Suppressor macrophage treated with lipopolysaccharide for 4 hours (primary cell): ENCODE results near the gene PLXNC1.
"Not testable (repeated sequence)": the region's sequence is repeated elsewhere in the genome, so short reads cannot be mapped to it uniquely, and the experiment has no call there.

ENCODE experiments used
- DNase-seq: peaks from one replicate; pipeline ENCODE4 v3.0.0-alpha.2; 2020

The PLXNC1 gene

DNA sequence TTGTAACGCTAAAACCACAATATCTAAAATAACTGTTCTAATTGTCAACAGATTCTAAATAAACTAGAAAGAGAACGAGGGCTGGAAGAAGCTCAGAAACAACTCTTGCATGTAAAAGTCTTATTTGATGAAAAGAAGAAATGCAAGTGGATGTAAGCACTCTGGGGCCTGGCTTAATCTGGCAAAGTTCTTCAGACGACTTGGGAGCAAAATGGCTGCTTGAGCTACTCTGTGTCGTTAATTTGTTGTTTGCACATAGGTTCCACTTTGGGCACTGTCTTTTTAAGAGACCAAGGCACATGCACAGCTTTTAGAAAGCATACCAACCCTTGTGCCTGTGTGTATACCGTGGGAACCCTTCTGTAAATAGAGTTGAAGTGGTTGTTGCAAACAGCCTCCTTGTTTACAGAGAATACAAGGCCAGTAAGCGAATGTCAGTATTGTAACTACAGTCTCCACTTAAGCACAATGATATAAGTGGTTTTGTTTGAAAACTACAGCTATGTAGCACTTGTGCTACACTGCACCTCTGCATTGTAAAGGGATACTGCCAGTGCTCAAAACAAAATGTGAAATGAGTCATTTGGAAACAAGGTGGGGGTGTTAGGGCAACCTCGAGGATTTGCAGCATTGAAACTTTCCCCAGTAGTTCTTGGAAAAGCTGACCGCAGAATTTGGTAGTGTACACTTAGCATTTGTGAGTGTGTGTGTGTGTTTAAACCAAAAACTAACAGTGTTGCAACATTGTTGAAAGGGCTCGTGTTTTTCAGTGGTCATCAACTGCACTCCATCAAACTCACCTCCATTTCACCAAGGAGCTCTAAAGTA, 157.0 kb downstream of the PLXNC1 start:
- DNase-seq: no peak

DNA sequence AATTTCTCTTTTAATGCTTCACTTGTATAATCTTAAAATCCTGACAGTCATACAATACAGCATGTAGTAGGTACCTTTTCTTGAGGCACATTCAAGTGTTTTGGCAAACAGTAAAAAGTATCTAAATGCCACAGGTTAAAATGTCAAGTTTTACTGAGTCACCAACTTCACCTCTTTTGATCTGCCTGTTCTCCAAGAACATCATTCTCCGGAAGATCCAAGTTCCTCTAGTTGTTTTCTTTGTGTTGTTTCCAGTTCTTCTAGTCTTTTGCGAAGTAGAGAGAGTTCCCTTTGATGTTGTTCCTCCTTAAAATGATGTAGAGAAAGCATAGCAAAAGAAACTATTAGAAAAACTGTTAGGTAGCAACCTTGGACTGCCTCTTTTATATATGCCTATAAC, 160.2 kb downstream of the PLXNC1 start:
- no peak for DNase-seq

DNA sequence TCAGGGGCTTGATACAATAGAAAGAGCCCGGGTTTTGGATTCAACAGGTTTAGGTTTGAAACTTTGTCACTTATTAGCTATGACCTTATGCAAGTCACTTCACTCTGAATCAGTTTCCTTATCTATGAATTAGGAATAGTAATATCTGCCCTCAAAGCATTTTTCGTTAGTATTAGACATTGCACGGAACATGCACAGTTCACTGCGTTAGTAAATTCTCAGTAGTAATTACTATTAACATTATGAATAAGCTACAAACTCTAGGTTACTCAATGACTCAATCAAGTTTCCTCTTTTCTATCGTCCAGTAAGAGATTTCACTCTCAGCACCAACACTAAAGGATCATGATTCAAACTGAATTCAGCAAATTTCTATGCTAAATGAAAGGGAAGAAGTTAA, 161.0 kb downstream of the PLXNC1 start:
- DNase-seq: peak; percentile 27

DNA sequence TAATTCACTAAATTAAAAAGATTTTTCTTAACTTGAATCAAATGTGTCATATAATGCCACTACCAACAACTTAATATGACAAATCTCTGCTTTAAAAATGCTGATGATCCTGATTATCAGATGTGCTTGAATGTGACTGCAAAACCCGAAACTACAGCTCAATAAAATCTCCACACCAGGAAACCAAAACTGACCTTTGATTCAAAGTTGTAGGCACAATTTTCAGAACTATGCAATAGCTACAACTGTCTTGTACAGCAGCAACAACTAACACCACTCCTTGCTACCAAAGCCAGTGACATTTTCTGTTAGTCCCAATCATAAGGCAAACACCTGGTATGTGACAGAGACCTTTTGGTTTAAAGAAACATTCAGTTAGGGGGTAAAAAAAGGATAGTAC, 164.0 kb downstream of the PLXNC1 start:
- no peak for DNase-seq

DNA sequence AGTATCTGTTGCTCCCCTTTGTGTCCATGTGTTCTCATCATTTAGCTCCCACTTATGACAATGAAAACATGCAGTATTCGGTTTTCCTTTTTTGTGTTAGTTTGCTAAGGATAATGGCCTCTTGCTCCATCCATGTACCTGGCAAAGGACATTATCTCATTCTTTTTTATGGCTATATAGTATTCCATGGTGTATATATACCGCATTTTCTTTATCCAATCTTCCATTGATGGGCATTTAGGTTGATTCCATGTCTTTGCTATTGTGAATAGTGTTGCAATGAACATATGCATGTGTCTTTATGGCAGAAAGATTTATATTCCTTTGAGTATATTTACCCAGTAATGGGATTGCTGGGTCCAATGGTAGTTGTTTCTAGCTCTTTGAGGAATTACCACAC, 168.2 kb downstream of the PLXNC1 start:
- not testable (repeated sequence) for DNase-seq

DNA sequence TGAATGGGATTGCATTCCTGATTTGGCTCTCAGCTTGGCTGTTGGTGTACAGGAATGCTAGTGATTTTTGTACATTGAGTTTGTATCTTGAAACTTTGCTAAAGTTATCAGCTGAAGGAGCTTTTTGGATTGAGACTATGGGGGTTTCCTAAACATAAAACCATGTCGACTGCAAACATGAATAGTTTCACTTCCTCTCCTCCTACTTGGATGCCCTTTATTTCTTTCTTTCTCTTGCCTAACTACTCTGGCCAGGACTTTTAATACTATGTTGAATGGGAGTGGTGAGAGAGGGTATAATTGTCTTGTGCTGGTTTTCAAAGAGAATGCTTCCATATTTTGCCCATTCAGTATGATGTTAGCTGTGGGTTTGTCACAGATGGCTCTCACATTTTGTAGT, 169.8 kb downstream of the PLXNC1 start:
- DNase-seq: peak; percentile 69

DNA sequence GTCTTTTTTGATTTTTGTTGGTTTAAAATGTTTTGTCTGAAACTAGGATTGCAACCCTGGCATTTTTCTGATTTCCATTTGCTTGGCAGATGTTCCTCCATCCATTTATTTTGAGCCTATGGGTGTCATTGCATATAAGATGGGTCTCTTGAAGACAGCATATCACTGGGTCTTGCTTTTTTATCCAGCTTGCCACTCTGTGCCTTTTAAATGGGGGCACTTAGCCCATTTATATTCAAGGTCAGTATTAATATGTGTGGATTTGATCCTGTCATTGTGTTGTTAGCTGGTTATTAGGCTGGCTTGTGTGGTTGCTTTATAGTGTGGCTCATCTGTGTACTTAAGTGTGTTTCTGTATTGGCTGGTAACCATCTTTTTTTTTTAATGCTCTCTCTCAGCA, 171.7 kb downstream of the PLXNC1 start:
- DNase-seq: no peak

DNA sequence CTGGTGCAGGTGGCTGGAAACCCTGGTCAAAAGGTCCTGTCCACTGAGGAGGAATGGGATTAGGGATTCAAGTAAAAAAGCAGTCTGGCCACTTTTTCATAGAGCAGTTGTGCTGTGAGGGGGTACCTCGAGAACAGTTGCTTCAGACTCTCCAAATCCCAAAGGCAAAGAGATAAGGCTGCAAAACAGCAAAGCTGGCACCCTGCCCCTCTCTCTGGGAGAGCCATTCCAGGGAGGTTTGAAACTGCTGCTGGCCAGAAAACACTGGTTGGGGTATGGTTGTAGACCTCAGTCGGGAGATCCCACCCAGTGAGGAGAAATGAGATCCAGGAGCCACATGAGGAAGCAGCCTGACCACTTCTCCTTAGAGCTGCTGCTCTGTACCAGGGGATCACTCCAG, 174.0 kb downstream of the PLXNC1 start:
- DNase-seq: no peak

DNA sequence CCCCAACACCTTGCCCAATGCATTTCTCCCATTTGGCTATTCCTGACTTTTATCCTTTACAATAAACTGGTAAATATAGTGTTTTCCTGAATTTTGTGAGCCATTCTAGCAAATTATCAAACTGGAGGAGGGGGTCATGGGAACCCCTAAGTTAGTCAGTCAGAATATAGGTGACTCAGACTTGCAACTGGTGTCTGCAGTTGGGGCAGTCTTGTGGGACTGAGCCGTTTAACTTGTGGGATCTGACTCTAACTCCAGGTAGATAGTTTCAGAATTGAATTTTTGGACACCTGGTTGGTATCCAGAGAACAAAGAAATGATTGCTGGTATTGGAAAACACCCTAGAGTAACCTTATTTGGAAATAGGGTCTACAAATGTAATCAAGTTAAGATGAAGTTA, 177.9 kb downstream of the PLXNC1 start:
- DNase-seq: no peak

DNA sequence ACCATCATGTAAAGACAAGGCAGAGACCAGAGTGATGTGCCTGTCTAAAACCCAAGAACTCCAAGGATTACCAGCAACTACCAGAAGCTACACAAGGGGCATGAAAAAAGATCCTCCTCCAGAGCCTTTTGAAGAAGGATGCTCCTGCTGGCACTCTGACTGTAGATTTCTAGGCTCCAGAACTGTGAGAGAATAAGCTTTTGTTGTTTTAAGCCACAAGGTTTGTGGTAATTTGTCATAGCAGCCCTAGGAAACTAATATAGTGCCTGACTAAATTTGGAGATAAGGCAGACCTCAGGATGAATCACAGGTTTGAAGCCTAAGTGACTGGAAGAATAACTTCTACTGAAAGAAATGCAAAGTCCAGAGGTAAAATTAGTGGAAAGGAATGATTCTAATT, 178.3 kb downstream of the PLXNC1 start:
- DNase-seq: no peak

DNA sequence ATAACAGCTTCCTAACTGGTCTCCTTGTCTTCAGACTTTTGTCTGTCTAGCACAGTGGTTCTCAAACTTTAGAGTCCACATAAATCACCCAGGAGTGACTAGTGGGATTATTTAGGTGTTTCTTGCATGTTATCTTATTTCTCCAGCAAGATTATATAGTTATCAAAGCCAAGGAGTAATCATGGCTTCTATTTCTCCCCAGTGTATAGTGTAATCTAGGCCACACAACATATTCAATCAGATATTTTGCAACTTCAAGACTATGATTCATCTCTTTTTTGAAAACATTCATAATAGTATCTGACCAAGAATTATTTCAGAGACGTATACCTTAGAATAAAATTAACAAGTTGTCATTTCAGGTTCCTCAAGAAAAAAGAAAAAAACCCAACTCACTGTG, 179.4 kb downstream of the PLXNC1 start:
- DNase-seq: no peak

DNA sequence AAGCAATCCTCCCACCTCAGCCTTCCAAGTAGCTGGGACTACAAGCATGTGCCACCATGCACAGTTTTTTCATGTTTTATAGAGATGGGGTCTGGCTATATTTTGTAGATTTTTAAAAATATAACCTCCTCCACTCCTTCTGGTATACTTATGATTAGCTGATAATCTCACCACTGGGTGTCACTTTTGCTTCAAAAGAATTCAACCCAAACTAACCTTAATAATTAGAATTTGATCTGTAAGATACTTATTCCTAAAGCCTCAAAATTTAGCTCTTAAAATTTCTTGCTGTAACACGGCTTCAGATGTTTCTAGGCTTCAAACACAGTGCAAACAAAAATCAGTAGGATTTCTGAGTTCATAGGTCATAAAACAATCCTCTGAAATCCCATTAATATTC, 181.0 kb downstream of the PLXNC1 start:
- no peak for DNase-seq

DNA sequence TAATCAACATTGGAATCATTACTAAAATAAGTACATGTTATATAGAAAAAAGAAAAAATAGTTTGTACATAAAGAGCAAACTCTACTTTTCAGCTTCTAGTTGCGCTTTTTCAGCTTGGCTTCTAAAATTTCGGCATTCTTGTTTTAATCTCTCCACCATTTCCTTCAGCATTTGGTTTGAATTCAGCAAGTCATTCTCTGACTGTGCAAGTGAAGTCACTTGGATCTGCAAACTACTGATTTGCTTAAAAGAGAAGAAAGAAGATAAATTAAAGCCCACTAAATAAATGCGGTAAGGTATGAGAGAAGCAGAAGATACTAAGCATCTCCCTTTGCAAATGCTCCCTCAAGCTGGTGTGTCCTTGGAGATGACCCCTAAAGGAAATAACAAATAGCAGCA, 185.0 kb downstream of the PLXNC1 start:
- DNase-seq: no peak

DNA sequence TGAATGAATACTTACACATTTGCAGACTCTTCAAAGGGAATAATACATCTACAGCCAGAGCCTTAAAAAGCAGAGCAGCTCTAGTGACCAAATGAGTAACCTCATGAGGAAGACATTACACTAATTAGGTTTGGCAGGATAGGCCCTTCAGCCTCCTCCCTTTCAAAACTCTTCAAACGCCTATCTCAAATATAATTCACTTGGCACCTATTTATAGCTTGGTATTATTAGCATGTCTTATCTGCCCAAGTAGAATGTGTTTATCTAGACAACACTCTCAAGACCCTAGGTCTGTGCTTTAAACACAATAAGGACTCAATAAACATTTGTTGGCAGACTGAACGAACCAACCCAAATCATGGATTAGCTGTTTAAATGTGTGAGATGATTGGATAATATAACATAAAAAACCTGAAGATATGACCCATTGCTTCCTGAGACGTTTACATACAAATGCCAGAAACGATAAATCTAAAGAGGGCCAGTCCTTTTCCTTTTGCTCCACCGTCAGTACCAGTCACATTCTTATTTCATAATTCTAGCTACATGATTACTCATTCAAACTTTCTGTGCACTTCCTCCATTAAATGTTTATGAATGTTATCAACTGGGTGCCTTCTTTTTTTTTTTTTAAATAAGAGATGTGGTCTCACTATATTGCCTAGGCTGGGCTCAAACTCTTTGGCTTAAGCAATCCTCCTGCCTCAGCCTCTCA, 188.0 kb downstream of the PLXNC1 start:
- DNase-seq: peak; percentile 59

DNA sequence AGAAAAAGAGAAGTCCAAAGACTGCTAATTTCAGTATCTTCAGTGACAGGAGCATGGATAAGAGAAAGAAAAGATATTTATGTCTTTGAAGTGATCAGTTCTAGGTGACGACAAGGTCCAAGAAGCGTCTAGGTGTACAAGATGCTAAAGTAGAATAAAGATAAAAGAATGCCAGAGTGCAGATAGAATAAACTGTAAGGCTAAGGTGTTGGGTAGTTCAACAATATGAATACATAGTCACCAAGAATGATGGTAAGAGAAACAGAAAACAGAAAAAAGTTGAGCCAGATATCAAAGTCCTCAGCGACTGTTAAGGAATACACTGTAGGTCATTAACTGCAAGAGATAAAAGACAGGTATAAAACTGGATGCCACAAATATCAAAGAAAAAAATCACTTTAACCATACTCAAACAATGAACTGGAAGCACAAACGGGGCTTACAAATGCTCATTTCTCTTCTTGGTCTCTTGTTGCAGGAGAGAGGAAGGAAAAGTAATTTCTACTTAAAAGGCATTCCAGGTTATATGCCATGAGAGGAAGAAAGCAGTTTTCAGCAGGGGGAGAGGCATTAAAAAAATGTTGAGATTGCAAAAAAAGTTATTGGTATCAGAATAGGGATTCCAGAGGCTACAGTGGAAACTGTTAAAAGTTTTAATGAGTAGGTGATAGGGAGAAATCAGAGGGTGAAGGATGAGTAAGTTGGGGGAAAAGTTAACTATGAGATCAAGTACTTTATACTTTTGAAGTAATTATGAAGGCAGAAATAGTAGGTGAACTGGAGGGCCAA, 189.8 kb downstream of the PLXNC1 start:
- DNase-seq: no peak

DNA sequence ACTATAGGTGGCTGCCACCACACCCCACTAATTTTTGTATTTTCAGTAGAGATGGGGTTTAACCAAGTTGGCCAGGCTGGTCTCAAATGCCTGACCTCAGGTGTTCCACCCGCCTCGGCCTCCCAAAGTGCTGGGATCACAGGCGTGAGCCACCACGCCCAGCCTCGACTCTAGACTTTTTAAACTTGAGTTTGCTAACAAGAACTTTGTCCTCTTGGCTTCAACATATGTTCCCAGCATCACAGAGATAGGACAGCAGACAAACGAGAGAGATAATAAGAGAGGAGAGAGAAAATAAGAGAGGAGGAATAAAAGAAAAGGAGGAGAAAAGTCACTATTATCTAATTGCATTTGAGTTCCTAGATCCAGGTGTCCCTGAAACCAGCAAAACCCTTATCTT, 192.2 kb downstream of the PLXNC1 start:
- no peak for DNase-seq

DNA sequence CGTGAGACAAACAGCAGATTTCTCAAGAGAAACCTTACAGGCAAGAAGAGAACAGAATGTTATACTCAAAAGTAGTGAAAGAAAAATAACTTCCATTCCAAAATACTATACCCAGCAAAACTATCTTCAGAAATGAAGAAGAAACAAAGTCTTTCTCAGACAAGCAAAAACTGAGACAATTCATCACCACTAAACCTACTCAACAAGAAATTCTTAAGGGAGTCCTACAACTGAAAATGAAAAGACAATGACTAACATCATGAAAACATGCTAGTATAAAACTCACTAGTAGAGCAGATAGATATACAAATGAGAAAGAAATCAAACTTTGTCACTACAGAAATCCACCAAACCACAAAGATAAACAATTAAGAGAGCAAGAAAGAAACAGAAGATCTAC, 204.8 kb downstream of the PLXNC1 start:
- no peak for DNase-seq
